ENCODE data around the gene DPH5. TPM values are rescaled to one million over a fixed set of nuclear protein-coding genes. Genes with fewer than 3 reads are reported as not detected.
A peak's percentile ranks its signal among the peaks of the same experiment; 100 is the strongest.
"Not testable (repeated sequence)": the region's sequence is repeated elsewhere in the genome, so short reads cannot be mapped to it uniquely, and the experiment has no call there.

The DPH5 gene
- total RNA-seq, 1 donor from 2014 or later, result 69.4 TPM

DNA sequence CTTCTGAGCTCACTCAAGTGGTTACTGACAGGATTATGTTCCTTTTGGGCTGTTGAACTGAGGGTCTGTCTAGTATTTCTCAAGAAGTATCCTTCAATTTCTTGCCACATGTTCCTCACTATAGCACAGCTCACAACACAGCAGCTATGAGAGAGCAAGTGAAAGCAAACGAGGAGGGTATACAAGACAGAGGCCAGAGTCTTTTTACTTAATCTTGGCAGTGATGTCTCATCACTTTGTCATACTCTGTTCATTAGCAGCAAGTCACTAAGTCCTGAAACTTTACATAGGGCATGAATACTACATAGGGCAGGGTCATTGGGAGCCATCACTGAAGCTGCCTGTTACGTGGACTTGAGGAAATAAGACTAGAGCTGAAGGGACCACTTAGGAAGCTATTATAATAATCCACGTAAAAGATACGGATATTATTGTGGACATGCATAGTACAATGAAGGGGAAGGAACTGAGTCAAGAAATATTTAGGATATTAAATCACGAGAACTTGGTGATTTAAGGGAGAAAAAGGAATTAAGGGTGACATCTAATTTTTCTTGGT is 66.0 kb downstream of the DPH5 start:
- no peaks in the 10 kb centered on the region for H3K9me3 Mint-ChIP-seq
- H3K27me3 Mint-ChIP-seq (ENCODE audit: low read depth), result no peaks in the 10 kb centered on the region
- peaks cover 5% of the 10 kb centered on the region for H3K4me1 Mint-ChIP-seq
- peaks cover 5% of the 10 kb centered on the region for H3K36me3 Mint-ChIP-seq (ENCODE audit: low read depth)
- H3K27ac Mint-ChIP-seq (ENCODE audit: unreplicated experiment), result no peak overlapping the region
- DNase-seq (ENCODE audit: low read depth, low spot score), result no peak
- H3K4me3 Mint-ChIP-seq, result no peak overlapping the region
- TF ChIP-seq, protein P1, sequence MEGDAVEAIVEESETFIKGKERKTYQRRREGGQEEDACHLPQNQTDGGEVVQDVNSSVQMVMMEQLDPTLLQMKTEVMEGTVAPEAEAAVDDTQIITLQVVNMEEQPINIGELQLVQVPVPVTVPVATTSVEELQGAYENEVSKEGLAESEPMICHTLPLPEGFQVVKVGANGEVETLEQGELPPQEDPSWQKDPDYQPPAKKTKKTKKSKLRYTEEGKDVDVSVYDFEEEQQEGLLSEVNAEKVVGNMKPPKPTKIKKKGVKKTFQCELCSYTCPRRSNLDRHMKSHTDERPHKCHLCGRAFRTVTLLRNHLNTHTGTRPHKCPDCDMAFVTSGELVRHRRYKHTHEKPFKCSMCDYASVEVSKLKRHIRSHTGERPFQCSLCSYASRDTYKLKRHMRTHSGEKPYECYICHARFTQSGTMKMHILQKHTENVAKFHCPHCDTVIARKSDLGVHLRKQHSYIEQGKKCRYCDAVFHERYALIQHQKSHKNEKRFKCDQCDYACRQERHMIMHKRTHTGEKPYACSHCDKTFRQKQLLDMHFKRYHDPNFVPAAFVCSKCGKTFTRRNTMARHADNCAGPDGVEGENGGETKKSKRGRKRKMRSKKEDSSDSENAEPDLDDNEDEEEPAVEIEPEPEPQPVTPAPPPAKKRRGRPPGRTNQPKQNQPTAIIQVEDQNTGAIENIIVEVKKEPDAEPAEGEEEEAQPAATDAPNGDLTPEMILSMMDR (conservative IDR thresholded peaks at IDR 0.05), result no peak

DNA sequence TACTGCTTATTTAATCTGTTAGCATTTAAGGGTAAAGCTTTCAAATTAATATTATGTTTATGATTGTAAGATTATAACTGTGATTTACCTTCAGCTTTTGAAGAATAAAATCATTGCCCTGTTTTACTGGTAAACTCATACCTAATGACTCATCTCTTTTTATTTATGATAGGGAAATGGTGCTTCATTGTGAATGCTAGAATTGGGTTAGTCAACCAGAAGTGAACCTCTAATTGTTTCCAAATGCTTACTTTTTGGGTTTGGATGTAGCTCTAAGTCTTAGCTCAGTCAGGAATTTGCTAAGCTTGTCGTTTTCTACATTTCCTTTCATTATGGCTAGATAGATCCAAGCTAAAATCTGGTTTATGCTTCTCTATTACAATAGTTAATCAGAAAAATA is 70.3 kb downstream of the DPH5 start:
- H3K36me3 Mint-ChIP-seq (ENCODE audit: low read depth), result peaks cover 15% of the 10 kb centered on the region
- DNase-seq (ENCODE audit: low read depth, low spot score), result no peak
- no peaks in the 10 kb centered on the region for H3K27me3 Mint-ChIP-seq (ENCODE audit: low read depth)
- H3K9me3 Mint-ChIP-seq, result no peaks in the 10 kb centered on the region
- TF ChIP-seq, protein P1 (conservative IDR thresholded peaks at IDR 0.05), result no peak
- H3K4me1 Mint-ChIP-seq, result peaks cover 11% of the 10 kb centered on the region
- H3K4me3 Mint-ChIP-seq, result no peak overlapping the region
- H3K27ac Mint-ChIP-seq (ENCODE audit: unreplicated experiment), result no peak overlapping the region

DNA sequence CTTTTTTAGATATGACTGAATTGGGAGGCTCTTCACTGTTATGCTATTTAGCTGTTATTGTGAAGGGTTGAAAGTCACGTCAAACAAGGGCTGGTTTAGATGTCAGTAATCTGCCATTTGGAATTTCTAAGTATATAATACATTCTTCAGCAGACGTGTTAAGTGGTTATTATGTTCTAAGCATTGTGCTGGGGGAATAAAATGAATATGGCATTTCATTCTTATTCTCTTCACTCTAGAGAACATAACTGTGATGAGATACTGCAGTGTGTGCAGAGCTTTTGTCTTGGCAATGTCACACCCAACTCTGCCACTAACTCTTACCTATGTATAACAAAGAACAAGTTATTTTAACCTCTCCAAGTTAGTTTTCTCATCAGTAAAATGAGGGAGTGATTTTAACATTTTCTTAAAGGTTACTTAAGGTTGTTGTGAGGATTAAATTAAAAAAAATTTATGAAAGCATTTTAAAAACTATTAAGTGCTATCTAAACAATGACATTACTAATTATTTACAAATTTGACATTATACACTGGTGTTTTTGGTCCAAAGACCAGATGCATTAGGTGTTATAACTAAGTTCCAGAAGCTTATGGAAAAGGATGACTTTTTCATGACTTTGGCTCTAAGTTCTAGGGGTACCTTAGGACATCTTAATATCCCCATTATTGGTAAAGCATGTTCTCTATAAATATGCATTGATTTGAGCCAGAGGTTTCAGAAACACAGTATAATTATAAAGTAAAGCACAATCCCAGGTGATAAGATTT is 71.4 kb downstream of the DPH5 start:
- Mint-ChIP-seq H3K36me3 (ENCODE audit: low read depth) (peaks cover 18% of the 10 kb centered on the region), H3K27ac (ENCODE audit: unreplicated experiment) (no peak overlapping the region)
- TF ChIP-seq, protein P1 (conservative IDR thresholded peaks at IDR 0.05), result no peak

DNA sequence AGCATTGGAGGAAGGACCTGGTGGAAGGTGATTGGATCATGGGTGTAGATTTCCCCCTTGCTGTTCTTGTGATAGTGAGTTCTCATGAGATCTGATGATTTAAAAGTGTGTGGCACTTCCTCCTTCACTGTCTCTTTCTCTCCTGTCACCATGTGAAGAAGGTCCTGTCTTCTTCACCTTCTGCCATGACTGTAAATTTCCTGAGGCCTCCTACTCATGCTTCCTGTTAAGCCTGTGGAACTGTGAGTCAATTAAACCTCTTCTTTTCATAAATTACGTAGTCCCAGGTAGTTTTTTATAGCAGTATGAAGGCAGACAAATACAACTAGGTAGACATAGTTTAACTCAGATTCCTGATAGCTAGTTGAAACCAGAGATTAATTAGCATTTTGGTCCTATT is 72.6 kb downstream of the DPH5 start:
- Mint-ChIP-seq H3K36me3 (ENCODE audit: low read depth) (peaks cover 27% of the 10 kb centered on the region), H3K27ac (ENCODE audit: unreplicated experiment) (peak overlapping the region; percentile 69), H3K4me1 (peaks cover 12% of the 10 kb centered on the region)
- not testable (repeated sequence) for H3K27me3 Mint-ChIP-seq (ENCODE audit: low read depth); H3K9me3 Mint-ChIP-seq; DNase-seq (ENCODE audit: low read depth, low spot score); H3K4me3 Mint-ChIP-seq

More for the DNA sequence above, 71.4 kb downstream of the DPH5 start:
- H3K4me3 Mint-ChIP-seq, result no peak overlapping the region
- no peaks in the 10 kb centered on the region for H3K9me3 Mint-ChIP-seq
- no peaks in the 10 kb centered on the region for H3K27me3 Mint-ChIP-seq (ENCODE audit: low read depth)
- H3K4me1 Mint-ChIP-seq, result peaks cover 10% of the 10 kb centered on the region
- no peak for DNase-seq (ENCODE audit: low read depth, low spot score)

DNA sequence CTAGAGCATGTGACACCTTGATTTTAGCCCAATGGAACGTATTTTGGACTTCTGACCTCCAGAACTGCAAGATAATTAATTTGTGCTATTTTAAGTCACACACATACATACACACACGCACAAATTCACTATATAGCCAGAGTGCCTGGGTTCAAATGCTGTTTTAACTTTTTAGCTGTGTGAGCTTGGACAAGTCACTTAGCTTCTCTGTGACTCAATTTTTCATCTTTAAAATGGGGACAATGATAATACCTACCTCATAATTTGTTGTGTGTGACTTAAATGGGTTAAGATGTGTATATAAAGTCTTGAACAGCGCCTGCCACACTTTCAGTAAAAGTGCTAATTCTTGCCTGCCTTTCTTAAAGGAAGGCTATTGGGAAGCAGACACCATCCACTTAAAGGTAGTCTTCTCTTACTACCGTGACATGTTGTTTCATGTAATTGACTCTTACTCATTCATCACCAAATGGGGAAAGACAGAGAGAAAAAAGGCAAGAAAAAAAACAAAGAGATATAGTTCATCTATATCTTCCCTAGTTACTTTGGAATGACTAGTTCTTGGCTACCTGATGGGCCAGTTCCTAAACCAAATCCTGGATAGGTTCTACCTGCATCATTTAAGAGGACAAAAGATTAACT is 73.4 kb downstream of the DPH5 start:
- no peak for DNase-seq (ENCODE audit: low read depth, low spot score)
- no peak overlapping the region for H3K4me3 Mint-ChIP-seq
- H3K27ac Mint-ChIP-seq (ENCODE audit: unreplicated experiment), result no peak overlapping the region
- TF ChIP-seq, protein P1 (conservative IDR thresholded peaks at IDR 0.05), result no peak
- H3K36me3 Mint-ChIP-seq (ENCODE audit: low read depth), result peaks cover 34% of the 10 kb centered on the region
- no peaks in the 10 kb centered on the region for H3K27me3 Mint-ChIP-seq (ENCODE audit: low read depth)
- peaks cover 6% of the 10 kb centered on the region for H3K9me3 Mint-ChIP-seq
- H3K4me1 Mint-ChIP-seq, result peaks cover 12% of the 10 kb centered on the region

DNA sequence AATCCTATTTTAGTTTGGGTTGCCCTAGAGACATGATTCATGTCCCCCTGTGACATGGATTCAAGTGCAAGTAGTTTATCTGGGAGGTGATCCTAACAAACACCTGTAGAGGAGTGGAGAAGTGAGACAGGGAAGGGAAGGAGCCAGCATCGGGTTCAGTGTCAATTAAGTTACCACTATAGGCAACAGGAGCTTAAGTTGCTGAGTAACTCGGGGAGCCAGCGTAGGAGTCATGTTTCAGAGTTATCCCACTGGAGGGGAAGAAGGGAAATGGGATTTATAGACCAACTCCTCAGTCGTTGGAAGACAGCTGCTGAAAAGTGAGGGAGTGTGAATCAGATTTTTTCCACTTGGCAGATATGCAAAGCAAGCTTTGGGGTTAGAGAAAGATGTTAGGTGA is 74.8 kb downstream of the DPH5 start:
- no peak for DNase-seq (ENCODE audit: low read depth, low spot score)
- no peak overlapping the region for H3K4me3 Mint-ChIP-seq
- H3K27me3 Mint-ChIP-seq (ENCODE audit: low read depth), result no peaks in the 10 kb centered on the region
- H3K36me3 Mint-ChIP-seq (ENCODE audit: low read depth), result peaks cover 48% of the 10 kb centered on the region
- TF ChIP-seq, protein P1 (conservative IDR thresholded peaks at IDR 0.05), result no peak
- H3K27ac Mint-ChIP-seq (ENCODE audit: unreplicated experiment), result peak overlapping the region; percentile 24
- H3K4me1 Mint-ChIP-seq, result peaks cover 12% of the 10 kb centered on the region
- H3K9me3 Mint-ChIP-seq, result peaks cover 6% of the 10 kb centered on the region

Data from neural crest cell (in vitro differentiated cells).